ENCODE measurements around the gene RNF41.
A peak's percentile ranks its signal among the peaks of the same experiment; 100 is the strongest.

The RNF41 gene

GRCh38 chr12:56204275-56204674 is 17.4 kb downstream of the RNF41 start (continued):
- no peak for TF ChIP-seq PATZ1 (CRISPR knock-in tag; IDR thresholded peaks at IDR 0.05; ENCODE audit: borderline replicate concordance)

GRCh38 chr12:56202838-56203237 is 18.9 kb downstream of the RNF41 start:
- TF ChIP-seq POU6F1 (CRISPR knock-in tag; IDR thresholded peaks at IDR 0.05; ENCODE audit: borderline replicate concordance, low read depth) (no peak), ISL1 (CRISPR knock-in tag; IDR thresholded peaks at IDR 0.05) (no peak), CSRNP3 (CRISPR knock-in tag; IDR thresholded peaks at IDR 0.05) (no peak), BACH2 (CRISPR knock-in tag; IDR thresholded peaks at IDR 0.05; ENCODE audit: borderline replicate concordance) (no peak), CSDC2 (CRISPR knock-in tag; IDR thresholded peaks at IDR 0.05) (no peak), TOX (CRISPR knock-in tag; IDR thresholded peaks at IDR 0.05; ENCODE audit: borderline replicate concordance) (no peak), ZNF70 (CRISPR knock-in tag; IDR thresholded peaks at IDR 0.05) (no peak), ZFP3 (CRISPR knock-in tag; IDR thresholded peaks at IDR 0.05) (no peak), ARNTL (CRISPR knock-in tag; IDR thresholded peaks at IDR 0.05; ENCODE audit: borderline replicate concordance, low read depth) (no peak), PPARA (CRISPR knock-in tag; IDR thresholded peaks at IDR 0.05; ENCODE audit: borderline replicate concordance) (no peak), ZC3H10 (CRISPR knock-in tag; IDR thresholded peaks at IDR 0.05) (no peak), RARB (CRISPR knock-in tag; IDR thresholded peaks at IDR 0.05) (no peak), PATZ1 (CRISPR knock-in tag; IDR thresholded peaks at IDR 0.05; ENCODE audit: borderline replicate concordance) (no peak), OSR1 (CRISPR knock-in tag; IDR thresholded peaks at IDR 0.05) (no peak), TSHZ2 (CRISPR knock-in tag; IDR thresholded peaks at IDR 0.05) (no peak), ZFP30 (CRISPR knock-in tag; IDR thresholded peaks at IDR 0.05) (no peak), SNAI2 (CRISPR knock-in tag; IDR thresholded peaks at IDR 0.05) (no peak)
- ATAC-seq, result no peak

GRCh38 chr12:56202366-56202765 is 19.4 kb downstream of the RNF41 start:
- ATAC-seq, result no peak
- no peak for TF ChIP-seq TOX (CRISPR knock-in tag; IDR thresholded peaks at IDR 0.05; ENCODE audit: borderline replicate concordance)
- 0 out of 2 replicates have a peak, but pooled peaks have one; percentile 23 for TF ChIP-seq ESRRG (CRISPR knock-in tag; IDR thresholded peaks at IDR 0.05)

GRCh38 chr12:56198836-56199235 is 22.9 kb downstream of the RNF41 start:
- ATAC-seq, result peak; percentile 30
- TF ChIP-seq CSRNP3 (CRISPR knock-in tag; IDR thresholded peaks at IDR 0.05) (0 out of 2 replicates have a peak, but pooled peaks have one; percentile 23), ESRRG (CRISPR knock-in tag; IDR thresholded peaks at IDR 0.05) (peak; percentile 52; the same call in 1 of the 2 replicates), PPARA (CRISPR knock-in tag; IDR thresholded peaks at IDR 0.05; ENCODE audit: borderline replicate concordance) (no peak), PATZ1 (CRISPR knock-in tag; IDR thresholded peaks at IDR 0.05; ENCODE audit: borderline replicate concordance) (0 out of 2 replicates have a peak, but pooled peaks have one; percentile 32), SNAI2 (CRISPR knock-in tag; IDR thresholded peaks at IDR 0.05) (no peak), ISL1 (CRISPR knock-in tag; IDR thresholded peaks at IDR 0.05) (peak; percentile 92), CREB5 (CRISPR knock-in tag; IDR thresholded peaks at IDR 0.05; ENCODE audit: low read depth) (0 out of 2 replicates have a peak, but pooled peaks have one; percentile 51), GLIS3 (CRISPR knock-in tag; IDR thresholded peaks at IDR 0.05) (peak; percentile 13; the same call in 1 of the 2 replicates), ZNF70 (CRISPR knock-in tag; IDR thresholded peaks at IDR 0.05) (no peak), TCF4 (CRISPR knock-in tag; IDR thresholded peaks at IDR 0.05; ENCODE audit: borderline replicate concordance) (no peak)
